Fibroblast of skin of abdomen (primary cell): ENCODE measurements around the gene PCCA.
"Not testable (repeated sequence)": the region's sequence is repeated elsewhere in the genome, so short reads cannot be mapped to it uniquely, and the experiment has no call there.

Experiments
- DNase-seq: peaks from one replicate; pipeline ENCODE4 v3.0.0-alpha.2; 2013

PCCA gene

DNA sequence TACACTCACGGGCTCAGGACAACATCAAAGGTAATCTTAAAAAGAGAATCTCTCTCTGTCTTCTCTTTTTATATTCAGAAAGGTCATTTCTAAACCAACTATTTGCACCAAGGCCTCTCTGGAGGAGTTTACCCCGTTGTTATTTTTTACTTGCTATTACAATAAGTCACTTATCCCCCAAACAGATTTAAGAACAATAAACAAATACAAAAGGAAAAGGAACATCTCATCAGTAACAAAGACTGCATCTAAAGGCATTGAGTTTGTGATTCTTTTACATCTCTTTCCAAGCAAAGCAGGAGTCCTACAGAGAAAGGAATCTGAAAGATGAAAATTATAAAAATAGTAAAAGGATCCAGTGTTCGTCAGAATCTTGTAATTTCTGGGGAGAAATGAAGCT is 424.3 kb downstream of the PCCA start:
- no peak for DNase-seq

DNA sequence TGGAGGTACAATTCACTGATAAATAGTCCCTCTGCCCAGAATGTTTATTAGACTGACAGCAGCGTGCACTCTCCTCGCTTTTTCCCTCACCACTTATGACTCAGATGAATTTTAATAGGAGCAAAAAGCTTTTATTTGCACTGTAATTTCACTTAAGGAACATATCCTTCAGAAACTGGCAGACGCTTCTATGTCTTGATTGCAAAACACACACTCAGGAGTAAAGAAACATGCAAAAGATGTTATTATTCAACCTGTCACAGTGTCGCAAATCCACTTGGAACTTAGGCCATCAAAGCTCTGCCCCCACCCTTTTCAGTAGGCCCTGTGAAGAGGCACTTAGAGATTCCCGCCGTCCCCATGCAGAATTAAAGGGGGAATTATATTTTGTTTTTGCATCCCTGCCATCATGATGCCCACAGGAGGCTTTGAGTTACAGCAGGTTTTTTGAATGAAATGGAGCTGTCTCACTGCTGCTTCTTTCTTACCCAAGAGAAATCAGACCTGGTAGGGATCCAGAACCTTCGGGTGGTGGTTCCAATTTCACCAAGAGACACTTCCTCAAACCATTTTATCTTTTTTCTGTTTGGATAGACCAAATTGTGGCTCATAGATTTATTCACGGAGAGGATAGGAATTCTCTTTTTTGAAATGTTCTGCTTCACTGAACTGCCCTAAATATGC is 425.2 kb downstream of the PCCA start:
- DNase-seq: no peak

DNA sequence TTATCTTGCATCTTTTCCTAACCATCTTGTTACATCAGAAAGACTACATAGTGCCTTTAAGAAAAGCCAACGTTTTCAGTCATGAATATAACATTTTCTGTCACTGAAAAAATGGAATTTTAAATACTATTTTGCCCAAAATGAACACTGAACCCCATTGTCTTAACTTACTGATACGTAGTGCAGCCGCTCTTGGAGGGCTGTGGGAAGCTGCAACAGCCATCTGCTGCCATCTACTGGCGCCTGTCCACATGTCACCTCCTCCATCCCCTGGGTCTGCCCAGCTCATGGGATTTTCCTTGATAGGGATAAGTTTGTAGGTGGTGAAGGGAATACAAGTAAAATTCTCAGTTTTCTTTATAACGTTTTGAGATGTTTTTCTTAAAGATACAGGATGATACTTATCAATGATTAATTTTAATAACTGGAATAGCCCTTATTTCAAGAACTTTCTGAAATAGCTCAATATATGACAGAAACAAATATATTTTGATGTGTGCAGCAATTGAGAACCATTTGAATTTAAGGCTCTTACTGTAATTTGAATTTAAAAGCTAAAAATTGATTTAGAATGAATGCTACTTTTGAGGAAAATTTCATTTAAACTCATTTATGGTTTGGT is 426.0 kb downstream of the PCCA start:
- peak; percentile 68 for DNase-seq

DNA sequence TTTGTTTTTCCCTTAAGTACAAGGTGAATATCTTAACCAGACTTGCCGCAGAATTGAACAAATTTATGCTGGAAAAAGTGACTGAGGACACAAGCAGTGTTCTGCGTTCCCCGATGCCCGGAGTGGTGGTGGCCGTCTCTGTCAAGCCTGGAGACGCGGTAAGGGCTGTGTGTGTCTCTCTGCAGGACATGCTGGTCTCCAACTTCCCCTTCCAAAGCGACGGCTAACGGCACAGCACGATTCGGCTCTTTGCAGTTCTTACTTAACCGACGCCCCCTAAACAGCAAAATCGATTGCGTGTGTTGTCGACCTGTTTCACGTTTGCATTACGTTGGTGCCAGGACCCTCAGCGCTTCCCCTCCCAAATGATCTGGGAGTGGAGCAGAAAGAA is 426.5 kb downstream of the PCCA start:
- no peak for DNase-seq

DNA sequence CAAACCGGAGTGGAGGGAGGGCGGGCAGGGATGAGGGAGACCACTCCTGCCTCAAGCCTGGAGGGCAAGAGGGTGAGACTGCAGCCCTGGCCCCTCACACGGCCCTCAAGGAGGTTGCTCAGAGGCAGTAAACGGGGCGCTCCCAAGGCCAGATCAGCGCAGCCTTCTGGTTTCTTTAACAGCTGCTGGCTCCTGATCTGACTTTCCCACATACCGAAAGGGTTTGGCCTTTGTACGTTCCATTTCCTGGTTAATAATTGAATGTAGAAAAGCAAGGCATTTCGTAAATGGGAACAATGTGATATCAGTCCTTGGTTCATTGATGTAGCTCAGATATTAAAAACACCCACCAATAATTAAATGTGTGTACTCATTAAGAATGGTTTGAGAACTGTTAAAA is 428.2 kb downstream of the PCCA start:
- no peak for DNase-seq

DNA sequence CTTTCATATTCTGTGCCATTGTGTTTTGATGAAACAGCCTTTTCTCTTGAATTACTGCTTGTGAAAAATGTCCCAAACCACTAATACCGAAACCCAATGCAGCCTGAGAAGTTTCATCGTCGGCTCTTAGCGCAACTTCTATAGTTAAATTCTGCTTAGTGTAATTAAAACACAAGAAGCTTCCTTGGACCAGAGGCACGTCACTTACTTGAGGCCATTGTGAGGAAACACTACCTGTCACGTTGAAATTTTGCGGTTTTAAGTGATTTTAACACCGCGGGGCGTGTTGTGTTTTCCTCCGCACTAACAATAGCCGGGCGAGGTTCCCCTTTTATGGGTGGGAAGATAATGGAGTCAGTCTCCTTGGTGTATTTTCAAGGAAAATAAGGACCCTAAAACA is 428.8 kb downstream of the PCCA start:
- no peak for DNase-seq

DNA sequence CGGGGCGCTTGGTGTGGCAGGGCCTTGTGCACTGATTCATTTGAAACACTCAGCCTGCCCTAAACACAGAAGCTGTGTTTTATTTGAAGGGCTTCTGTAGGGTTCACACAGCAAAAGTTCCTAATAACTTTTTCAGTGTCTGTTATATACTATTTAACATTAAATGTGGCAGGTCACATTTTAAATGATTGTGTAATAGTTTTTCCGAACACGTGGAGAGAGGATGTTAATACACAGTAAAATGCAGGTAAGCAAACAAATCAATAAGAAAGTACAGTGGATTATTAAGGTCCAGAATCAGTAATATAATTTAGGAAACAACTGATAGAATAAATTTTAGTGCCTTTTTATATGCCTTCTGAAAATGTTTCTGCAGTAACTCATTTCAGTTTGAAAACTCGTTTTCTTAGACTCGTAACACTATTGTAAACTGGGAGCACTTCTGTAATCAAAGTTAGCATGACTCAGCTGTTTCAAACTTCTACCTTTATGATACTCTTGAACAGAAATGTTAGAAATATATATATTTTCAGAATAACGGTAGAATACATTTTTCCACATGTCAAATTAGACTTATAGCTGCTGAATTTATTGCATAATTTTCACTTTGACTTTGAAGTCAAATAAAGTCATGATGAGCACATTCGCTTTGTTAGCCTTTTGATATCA is 429.6 kb downstream of the PCCA start:
- DNase-seq: no peak

DNA sequence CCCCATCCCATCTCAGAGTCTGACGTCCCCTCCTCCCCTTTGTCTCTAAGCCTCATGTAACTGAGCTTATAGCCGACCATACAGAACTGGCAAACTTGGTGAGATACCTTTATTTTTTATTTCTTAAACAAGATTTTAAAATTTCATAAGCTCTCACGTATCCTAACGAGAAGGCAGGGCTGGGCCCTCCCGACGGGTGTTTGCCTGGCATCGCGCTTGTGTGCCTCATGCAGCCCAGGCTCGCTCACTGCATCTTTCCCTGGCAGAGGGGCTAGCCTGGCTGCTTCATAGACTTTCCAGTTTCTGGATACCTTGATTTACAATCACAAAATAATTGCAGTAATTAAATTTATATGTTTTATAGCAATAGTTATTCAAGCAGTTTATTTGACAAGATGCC is 430.7 kb downstream of the PCCA start:
- no peak for DNase-seq

DNA sequence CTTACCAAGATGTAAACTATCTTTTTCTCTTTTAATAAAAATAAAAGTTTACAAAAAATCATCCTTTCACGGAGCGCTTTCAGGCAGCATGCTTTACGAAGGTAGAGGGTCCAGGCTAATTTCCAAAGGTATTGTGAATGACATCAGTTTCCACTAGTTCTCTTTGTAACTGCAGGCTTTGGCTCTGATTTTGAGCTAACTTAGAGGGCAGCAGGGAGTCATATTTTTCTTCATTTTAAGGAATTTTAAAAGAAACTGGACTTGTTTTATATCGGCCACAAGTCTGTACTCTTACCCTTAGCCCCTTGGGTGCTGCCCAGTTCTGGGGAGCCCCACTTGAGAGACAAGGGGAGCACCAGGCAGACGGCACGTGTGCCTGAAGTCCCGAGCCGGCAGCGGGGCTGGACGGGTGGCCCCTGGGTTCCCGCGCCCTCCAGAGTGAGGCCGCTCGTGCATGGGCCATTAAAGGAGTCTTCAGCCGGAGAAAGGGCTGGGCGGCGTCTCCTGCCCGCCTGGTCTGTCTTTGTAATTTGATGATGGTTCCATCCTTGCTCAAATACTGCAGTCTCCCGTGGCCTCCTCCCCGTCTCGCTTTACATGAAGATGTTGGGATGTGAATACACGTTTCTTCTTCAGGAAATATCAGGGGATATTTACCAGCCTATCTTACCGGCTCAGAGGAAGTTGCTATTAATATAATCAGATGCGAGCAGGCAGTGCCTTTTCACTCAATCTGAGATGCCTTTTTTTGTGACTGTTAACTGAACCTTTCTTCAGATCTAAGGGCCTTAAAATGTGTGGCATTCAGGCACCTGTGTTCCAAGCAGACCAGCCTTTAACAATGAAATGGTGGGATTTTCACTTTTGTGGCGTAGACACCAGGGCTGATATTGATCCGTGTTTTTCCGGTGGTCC is 432.3 kb downstream of the PCCA start:
- DNase-seq: peak; percentile 16

DNA sequence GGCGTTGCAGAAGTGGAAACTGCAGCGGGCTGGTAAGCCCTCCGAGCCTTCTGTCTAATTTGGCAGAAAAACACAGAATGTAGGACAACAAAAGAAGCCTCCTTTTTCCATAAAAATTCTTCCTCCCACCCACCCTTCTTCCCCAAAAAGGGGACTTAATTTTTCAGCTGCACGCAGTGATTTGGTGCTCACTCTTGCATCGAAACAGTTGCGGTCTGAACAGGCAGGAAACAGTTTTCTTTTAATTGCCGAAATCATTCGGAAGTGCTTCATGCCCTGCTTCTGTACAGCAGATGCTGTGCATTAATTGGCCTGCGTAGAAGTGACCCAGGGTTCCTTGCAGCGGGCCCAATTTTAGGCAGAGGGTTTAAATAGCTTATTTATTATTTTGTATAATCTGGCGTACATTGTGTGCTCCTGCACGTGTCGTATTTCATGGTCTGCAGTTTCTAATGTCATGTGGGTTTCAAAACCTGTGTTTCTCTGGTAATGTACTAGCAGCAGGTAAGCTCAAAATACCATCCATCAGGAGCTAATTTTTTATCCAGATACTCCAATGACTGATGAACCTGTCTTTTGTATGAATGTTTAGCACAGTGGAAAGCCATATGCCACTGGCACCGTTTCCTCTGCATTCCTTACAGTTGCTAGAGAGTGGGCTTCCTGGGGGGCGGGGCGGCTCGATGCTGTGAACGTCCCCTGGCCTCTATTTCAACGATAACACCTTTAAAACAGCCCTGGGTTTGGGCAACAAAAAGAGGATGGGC is 433.1 kb downstream of the PCCA start:
- no peak for DNase-seq

DNA sequence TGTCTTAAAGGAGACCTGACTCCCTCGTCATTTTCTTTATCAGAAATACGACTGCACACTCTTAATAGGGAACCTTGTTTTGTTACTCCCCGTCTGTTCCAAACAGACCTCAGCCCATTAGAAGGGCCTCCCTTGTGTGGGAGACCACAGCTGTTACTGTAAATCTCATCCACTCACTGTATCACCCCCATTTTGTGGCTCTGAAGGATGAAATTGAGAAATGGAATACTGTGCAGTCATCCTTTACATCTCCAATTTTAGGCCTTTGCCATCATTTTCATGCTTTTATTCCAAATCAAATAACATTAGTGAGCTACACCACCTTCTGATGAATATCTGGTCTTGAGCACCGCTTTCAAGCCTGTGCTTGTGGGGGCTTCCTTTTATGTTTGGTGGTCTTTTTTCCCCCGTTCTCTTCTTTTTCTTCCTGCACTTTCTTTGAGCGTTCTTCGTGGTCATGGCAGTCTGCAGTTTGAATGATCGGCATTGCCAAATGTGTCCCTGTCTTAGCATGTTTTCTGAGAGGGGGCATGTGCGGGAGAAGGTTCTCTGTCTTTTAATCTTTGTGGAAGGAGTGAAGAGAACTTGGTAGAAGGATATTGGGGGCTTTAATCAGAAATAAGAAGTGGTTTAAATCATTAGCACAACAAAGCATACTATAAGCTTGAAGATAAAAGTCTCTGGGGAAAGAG is 433.9 kb downstream of the PCCA start:
- no peak for DNase-seq

DNA sequence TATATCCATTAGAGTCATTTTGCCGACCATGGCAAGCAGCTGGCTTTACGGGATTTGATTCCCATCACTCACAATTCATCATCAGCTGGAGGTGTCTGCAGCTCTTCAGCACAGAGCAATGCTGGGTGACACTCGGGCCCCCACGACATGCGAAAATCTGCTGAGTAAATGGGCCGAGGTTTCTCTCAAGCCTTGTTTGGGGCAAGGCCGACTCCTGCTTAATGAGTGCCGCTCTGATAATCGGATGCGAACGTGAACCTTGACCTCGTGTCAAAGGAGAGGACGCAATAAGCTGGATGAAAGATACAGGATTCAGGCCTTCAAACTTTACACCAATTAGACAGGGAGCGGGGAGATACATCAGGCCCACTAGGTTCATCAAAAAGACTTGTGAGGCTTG is 434.5 kb downstream of the PCCA start:
- DNase-seq: no peak

DNA sequence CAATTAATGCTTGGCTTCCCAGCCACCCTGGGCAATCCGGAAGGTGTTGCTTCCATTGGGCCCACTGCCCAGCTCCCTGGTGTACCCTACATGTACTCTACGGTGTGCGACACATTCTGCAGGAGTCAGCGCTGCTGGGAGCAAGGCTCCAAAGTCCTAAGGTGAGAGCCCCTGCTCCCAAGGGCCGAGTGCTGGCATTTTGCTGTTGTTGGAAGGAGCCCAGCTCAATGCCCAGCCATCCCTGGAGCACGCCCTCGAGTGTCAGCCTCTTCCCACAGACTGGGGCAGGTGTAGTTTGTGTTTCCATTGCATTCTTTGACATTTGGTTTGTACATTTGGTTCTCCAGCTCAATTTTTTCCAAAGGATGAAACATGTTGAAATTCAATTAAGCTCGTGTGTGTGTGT is 435.1 kb downstream of the PCCA start:
- no peak for DNase-seq

DNA sequence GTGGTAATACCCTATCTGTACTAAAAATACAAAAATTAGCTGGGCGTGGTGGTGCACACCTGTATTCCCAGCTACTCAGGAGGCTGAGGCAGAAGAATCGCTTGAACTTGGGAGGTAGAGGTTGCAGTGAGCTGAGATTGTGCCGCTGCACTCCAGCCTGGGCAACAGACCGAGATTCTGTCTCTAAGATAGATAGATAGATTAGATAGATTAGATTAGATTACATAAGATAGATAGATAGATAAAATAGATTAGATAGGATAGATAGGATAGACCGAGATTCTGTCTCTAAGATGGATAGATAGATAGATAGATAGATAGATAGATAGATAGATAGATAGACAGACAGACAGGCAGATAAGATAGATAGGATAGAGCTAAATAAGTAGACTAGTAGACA is 435.8 kb downstream of the PCCA start:
- DNase-seq: not testable (repeated sequence)

DNA sequence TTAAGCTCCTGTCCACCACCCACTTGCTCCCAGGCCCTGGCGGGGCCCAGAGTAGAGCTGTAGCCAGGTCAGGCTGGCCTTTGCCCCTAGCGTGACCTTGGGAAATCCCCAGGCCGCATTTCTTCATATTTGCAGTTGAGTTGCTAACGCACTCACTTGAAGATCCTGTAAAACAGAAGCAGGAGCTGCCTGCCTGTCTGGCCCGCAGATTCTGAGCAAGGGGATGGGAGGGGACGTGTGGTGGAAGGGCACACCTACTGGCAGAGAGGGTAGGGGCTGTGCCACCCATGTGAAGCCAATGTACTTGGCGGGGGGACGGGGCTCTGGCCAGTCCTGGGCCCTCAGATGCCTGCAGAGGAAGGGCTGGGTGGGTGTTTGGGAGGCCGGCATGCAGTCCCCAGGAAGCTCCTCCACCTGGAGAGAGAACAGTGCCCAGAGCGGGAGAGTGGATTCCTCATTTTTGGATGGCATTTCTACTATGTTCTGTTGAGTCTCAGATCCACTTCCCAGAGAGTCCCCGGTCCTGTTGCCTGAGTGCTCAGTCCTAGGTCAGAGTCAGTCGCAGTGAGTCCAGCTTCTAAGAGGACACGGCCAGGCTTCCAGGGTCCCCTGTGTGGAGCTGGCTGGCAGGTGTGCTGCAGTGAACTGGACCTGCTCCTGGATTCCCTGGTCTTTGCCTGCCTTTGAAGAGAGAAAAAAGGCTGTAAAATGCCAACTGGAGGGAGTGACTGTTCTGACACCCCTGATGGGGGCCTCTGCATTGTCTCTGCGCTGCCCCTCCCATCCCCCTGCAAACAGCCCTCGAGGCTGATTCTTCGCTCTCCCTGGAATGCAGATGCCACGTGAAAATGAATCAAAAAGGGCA is 436.8 kb downstream of the PCCA start:
- no peak for DNase-seq

DNA sequence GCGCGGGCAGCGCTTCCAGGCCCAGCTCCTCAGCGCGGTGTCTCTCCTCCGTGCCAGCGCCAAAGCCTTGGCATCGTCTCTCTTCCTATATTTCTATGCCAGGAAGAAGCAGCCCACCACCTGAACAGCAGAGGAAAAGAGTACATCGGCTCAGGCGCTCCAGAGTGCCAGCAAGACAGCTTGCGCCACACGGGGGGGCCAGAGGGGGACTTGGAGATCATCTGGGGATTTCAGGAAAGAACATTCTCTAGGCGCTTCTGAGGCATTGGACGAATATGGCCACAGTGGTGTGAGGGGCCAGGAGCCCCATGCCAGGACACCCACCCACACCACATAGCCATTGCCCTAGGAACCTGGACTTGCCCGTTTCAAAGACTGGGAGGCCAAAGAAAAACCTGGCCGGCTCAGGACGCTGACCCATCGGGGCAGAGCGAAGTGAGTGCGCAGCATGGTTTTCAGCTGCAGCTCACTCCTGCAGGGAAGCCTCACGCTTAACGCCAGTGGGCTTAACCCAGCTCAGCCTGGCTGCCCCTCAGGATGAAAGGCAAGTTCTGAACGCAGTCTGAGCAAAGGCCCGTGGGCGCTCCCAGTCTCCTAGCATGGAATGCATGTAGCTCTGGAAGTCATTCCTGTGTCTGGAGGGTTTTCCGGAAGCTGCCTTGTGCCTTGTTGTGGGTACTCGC is 437.6 kb downstream of the PCCA start:
- no peak for DNase-seq

DNA sequence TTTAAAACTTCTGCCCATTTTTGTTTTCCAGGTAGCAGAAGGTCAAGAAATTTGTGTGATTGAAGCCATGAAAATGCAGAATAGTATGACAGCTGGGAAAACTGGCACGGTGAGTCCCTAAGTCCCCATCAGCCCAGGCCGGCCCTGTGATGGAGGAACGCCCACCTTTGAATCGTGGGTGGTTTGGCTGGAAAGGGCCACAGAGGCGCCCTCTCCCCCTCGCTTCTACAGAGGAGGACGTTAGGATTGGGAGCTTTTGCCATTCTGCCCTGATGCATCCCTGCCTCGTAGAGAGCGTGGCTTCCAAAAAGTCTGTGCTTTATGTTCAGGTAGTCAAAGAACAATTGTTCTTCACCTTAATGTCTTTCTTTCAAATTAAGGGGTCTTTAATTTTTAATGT is 438.8 kb downstream of the PCCA start:
- DNase-seq: no peak

DNA sequence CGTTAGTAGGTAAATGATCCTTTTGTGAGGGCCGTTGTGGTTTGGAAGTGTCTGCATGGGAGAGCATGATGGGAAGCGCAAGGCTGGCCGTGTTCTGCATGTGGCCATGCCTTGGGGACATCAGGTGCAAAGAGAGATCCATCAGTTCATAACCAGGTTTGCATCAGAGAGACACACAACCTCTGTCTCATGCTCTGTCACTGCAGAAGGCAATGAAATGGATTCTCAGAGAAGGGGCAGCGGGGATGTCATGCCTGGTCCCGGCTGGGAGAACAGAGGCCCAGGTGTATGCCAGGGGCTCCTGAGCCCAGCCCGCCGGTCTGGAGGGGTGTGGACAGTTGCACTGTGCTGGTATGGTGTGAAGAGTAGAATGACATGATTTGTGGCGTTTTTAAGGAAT is 439.5 kb downstream of the PCCA start:
- no peak for DNase-seq

DNA sequence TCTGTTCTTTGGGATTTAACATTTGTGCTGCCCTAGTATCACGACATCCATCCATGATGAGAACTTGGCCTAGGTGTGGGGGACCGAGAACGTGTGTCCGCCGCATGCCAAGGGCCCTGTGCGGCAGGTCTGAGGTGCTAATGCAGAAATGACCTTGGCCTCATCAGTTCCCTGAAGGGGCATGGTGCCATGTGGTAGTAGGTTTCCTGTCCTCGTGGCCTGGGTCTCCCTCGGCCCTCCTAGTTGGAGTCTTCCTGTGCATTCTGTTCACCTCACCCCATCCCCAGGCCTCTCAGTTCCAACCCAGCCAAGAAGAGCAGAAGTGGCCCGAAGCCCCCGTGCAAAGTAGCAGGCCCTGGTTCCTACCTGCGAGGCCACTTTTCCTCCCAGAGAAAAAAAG is 439.9 kb downstream of the PCCA start:
- DNase-seq: no peak
